ENCODE measurements around the gene PROCA1. TPM values are rescaled to one million over a fixed set of nuclear protein-coding genes. Genes with fewer than 3 reads are reported as not detected.

Gene PROCA1
- total and polyA plus RNA-seq, 7 donors = 0.21 to 1.1 (median 0.36) TPM

DNA sequence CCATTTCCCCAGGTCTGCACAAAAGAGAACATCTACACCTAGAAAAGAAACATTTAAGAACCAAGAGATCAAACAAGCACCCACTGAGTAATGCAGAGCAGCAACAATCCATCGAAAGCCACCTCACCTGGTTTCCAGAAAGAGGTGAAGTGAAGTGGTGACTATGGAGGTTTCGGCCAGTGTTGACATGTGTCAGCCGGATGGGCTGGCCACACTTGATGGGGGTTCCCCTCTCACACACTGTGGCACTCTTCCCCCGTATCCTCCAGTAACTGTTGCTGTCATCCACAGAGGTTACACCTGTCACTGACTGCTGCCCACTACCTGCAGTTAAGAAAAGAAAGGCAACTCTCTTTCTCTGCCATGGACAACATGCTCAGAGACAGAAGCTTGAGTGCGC, 56.5 kb downstream of the PROCA1 start:
- 86 to 95% (median 92%) methylated on average over 5 of the region's 5 CpGs for WGBS, 3 donors

More for the DNA sequence above, 56.5 kb downstream of the PROCA1 start:
- intact Hi-C loops (cut with DNase I) = no loop called here
- no peaks in the 10 kb centered on the region for H3K9me3 ChIP-seq
- TF ChIP-seq, protein P1, sequence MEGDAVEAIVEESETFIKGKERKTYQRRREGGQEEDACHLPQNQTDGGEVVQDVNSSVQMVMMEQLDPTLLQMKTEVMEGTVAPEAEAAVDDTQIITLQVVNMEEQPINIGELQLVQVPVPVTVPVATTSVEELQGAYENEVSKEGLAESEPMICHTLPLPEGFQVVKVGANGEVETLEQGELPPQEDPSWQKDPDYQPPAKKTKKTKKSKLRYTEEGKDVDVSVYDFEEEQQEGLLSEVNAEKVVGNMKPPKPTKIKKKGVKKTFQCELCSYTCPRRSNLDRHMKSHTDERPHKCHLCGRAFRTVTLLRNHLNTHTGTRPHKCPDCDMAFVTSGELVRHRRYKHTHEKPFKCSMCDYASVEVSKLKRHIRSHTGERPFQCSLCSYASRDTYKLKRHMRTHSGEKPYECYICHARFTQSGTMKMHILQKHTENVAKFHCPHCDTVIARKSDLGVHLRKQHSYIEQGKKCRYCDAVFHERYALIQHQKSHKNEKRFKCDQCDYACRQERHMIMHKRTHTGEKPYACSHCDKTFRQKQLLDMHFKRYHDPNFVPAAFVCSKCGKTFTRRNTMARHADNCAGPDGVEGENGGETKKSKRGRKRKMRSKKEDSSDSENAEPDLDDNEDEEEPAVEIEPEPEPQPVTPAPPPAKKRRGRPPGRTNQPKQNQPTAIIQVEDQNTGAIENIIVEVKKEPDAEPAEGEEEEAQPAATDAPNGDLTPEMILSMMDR (IDR thresholded peaks at IDR 0.05) = no peak
- DNase-seq (no peak), ATAC-seq (no peak)
- peaks cover 3 to 76% of the 10 kb centered on the region in 2 donors for H3K36me3 ChIP-seq (ENCODE audit: insufficient read depth in 1 of 2, low read depth in 1 of 2)
- H3K4me3 ChIP-seq = no peak overlapping the region
- H3K27me3 ChIP-seq (ENCODE audit: insufficient read depth in 3 of 3, low read length in 2 of 3) = no peaks in the 10 kb centered on the region
- H3K4me1 ChIP-seq = peaks cover 2% of the 10 kb centered on the region
- H3K27ac ChIP-seq = no peak overlapping the region

Other genes starting within 250 kb of the PROCA1 start
- not detected for gene SLC13A2, start 238.2 kb downstream of the PROCA1 start, total RNA-seq
- under 1 TPM in 1 of 3 donors, not detected in 2; 0.21 TPM for gene SLC13A2, start 238.2 kb downstream of the PROCA1 start, polyA plus RNA-seq
- gene FOXN1, start 205.5 kb downstream of the PROCA1 start, total RNA-seq = not detected
- gene FOXN1, start 205.5 kb downstream of the PROCA1 start, polyA plus RNA-seq = not detected
- gene UNC119, start 159.3 kb downstream of the PROCA1 start, total RNA-seq = 1 to 10 TPM; 2.0 to 7.8 (median 4.5) TPM
- 1 to 10 TPM; 1.9 to 2.6 (median 2.2) TPM for gene UNC119, start 159.3 kb downstream of the PROCA1 start, polyA plus RNA-seq
- 10 to 100 TPM; 30.5 to 44.9 (median 33.4) TPM for gene PIGS, start 140.4 kb downstream of the PROCA1 start, total RNA-seq
- 10 to 100 TPM; 16.7 to 37.1 (median 26.4) TPM for gene PIGS, start 140.4 kb downstream of the PROCA1 start, polyA plus RNA-seq
- gene ALDOC, start 135.0 kb downstream of the PROCA1 start, total RNA-seq = 1 to 10 TPM; 1.3 to 2.9 (median 2.0) TPM
- gene ALDOC, start 135.0 kb downstream of the PROCA1 start, polyA plus RNA-seq = 1 to 10 TPM; 1.2 to 2.4 (median 1.7) TPM
- gene SPAG5, start 112.9 kb downstream of the PROCA1 start, total RNA-seq = 1 to 10 TPM in 3 of 4 donors, under 1 TPM in 1; 0.71 to 1.5 (median 1.3) TPM
- 1 to 10 TPM in 1 of 3 donors, under 1 TPM in 2; 0.15 to 2.4 (median 0.40) TPM for gene SPAG5, start 112.9 kb downstream of the PROCA1 start, polyA plus RNA-seq
- 1 to 10 TPM; 3.9 to 7.6 (median 5.5) TPM for gene RSKR, start 97.7 kb downstream of the PROCA1 start, total RNA-seq
- 1 to 10 TPM; 2.0 to 4.7 (median 2.0) TPM for gene RSKR, start 97.7 kb downstream of the PROCA1 start, polyA plus RNA-seq
- 100 to 1,000 TPM in 1 of 4 donors, 10 to 100 TPM in 3; 69.0 to 100 (median 96.0) TPM for gene BLTP2, start 66.7 kb downstream of the PROCA1 start, total RNA-seq
- 10 to 100 TPM; 23.6 to 71.0 (median 34.5) TPM for gene BLTP2, start 66.7 kb downstream of the PROCA1 start, polyA plus RNA-seq
- 10 to 100 TPM; 23.6 to 28.0 (median 26.7) TPM for gene SDF2, start 50.0 kb downstream of the PROCA1 start, total RNA-seq
- 10 to 100 TPM; 20.9 to 72.0 (median 43.2) TPM for gene SDF2, start 50.0 kb downstream of the PROCA1 start, polyA plus RNA-seq
- gene SUPT6H, start 49.7 kb downstream of the PROCA1 start, total RNA-seq = 10 to 100 TPM; 66.1 to 77.4 (median 69.8) TPM
- 10 to 100 TPM; 28.6 to 70.7 (median 34.8) TPM for gene SUPT6H, start 49.7 kb downstream of the PROCA1 start, polyA plus RNA-seq
- gene RAB34, start 6.0 kb upstream of the PROCA1 start, total RNA-seq = 10 to 100 TPM in 1 of 4 donors, 1 to 10 TPM in 3; 7.8 to 12.2 (median 9.1) TPM
- gene RAB34, start 6.0 kb upstream of the PROCA1 start, polyA plus RNA-seq = 10 to 100 TPM in 2 of 3 donors, 1 to 10 TPM in 1; 9.1 to 21.0 (median 10.6) TPM
- 1,000 to 10,000 TPM in 2 of 4 donors, 100 to 1,000 TPM in 2; 978 to 1,214 (median 1,068) TPM for gene RPL23A, start 8.1 kb upstream of the PROCA1 start, total RNA-seq
- gene RPL23A, start 8.1 kb upstream of the PROCA1 start, polyA plus RNA-seq = 1,000 to 10,000 TPM in 2 of 3 donors, 100 to 1,000 TPM in 1; 883 to 1,789 (median 1,153) TPM
- 1 to 10 TPM in 1 of 4 donors, under 1 TPM in 2, not detected in 1; 0.77 to 1.9 (median 0.88) TPM for gene TLCD1, start 14.3 kb upstream of the PROCA1 start, total RNA-seq
- 1 to 10 TPM in 2 of 3 donors, under 1 TPM in 1; 0.68 to 2.4 (median 1.3) TPM for gene TLCD1, start 14.3 kb upstream of the PROCA1 start, polyA plus RNA-seq
- 1 to 10 TPM in 2 of 4 donors, under 1 TPM in 2; 0.60 to 1.5 (median 0.92) TPM for gene NEK8, start 16.9 kb upstream of the PROCA1 start, total RNA-seq
- gene NEK8, start 16.9 kb upstream of the PROCA1 start, polyA plus RNA-seq = 1 to 10 TPM in 1 of 3 donors, under 1 TPM in 2; 0.21 to 1.1 (median 0.80) TPM
- gene TRAF4, start 32.1 kb upstream of the PROCA1 start, total RNA-seq = 1 to 10 TPM; 1.4 to 6.7 (median 2.3) TPM
- gene TRAF4, start 32.1 kb upstream of the PROCA1 start, polyA plus RNA-seq = 1 to 10 TPM; 1.6 to 3.3 (median 2.1) TPM
- gene FAM222B, start 130.9 kb upstream of the PROCA1 start, total RNA-seq = 10 to 100 TPM; 25.3 to 52.9 (median 36.0) TPM
- 10 to 100 TPM; 22.4 to 66.2 (median 32.2) TPM for gene FAM222B, start 130.9 kb upstream of the PROCA1 start, polyA plus RNA-seq
- gene ERAL1, start 143.1 kb upstream of the PROCA1 start, total RNA-seq = 10 to 100 TPM; 38.3 to 45.6 (median 43.4) TPM
- 10 to 100 TPM; 41.0 to 98.5 (median 58.8) TPM for gene ERAL1, start 143.1 kb upstream of the PROCA1 start, polyA plus RNA-seq
- 10 to 100 TPM; 40.8 to 81.1 (median 43.9) TPM for gene FLOT2, start 185.8 kb upstream of the PROCA1 start, total RNA-seq
- gene FLOT2, start 185.8 kb upstream of the PROCA1 start, polyA plus RNA-seq = 10 to 100 TPM; 30.4 to 35.3 (median 34.0) TPM
- 1 to 10 TPM in 2 of 4 donors, under 1 TPM in 2; 0.48 to 2.1 (median 1.1) TPM for gene DHRS13, start 191.2 kb upstream of the PROCA1 start, total RNA-seq
- 1 to 10 TPM; 1.1 to 2.7 (median 1.2) TPM for gene DHRS13, start 191.2 kb upstream of the PROCA1 start, polyA plus RNA-seq
- 10 to 100 TPM; 22.3 to 28.6 (median 24.4) TPM for gene PHF12, start 239.6 kb upstream of the PROCA1 start, total RNA-seq
- 10 to 100 TPM in 1 of 3 donors, 1 to 10 TPM in 2; 7.3 to 12.1 (median 7.7) TPM for gene PHF12, start 239.6 kb upstream of the PROCA1 start, polyA plus RNA-seq

Measured in psoas muscle (tissue), 8 donors.